ENCODE data around the gene CCDC107. TPM values are rescaled to one million over a fixed set of nuclear protein-coding genes. Genes with fewer than 3 reads are reported as not detected.

The CCDC107 gene
- polyA plus RNA-seq, 1 experiment, result 11.8 TPM

GRCh38 chr9:35657546-35658136 is 451 bp upstream of the CCDC107 start, which contains the start of gene RMRP:
TSS of gene RMRP (minus strand) at chr9:35658019.
- TF ChIP-seq CTCF (IDR thresholded peaks at IDR 0.05; ENCODE audit: low read depth, low read length), result peak; percentile 34
- Histone ChIP-seq H3K27me3 (ENCODE audit: control insufficient read depth, insufficient read depth, low read length) (no peaks in the 10 kb centered on the region), H3K4me3 (ENCODE audit: low read depth, low read length) (peak within 1 kb of the TSS; percentile 93), H3K27ac (ENCODE audit: low read depth, low read length) (peak within 1 kb of the TSS; percentile 96), H3K9me3 (ENCODE audit: control insufficient read depth, insufficient read depth, low read length) (peaks cover 3% of the 10 kb centered on the region; the same call in 1 of the 2 replicates)
- ChIA-PET POLR2A (interaction anchor here (0.5 to 3.8 kb wide), 16 partner anchors 11 to 1551 kb away, joined by 3 to 75 read pairs (median 6); partner anchors contain the start of genes CREB3, GBA2, RGP1 and TLN1), CTCF (interaction anchor here (0.6 to 3.7 kb wide), 12 partner anchors 9 to 77 kb away, joined by 3 to 30 read pairs (median 4); partner anchors contain the start of genes CREB3 and TLN1)
- peak; percentile 99 for DNase-seq (ENCODE audit: low read depth, low spot score)

GRCh38 chr9:35658968-35659220 is 802 bp downstream of the CCDC107 start:
- TF ChIP-seq CTCF (IDR thresholded peaks at IDR 0.05; ENCODE audit: low read depth, low read length), result no peak
- CTCF ChIA-PET, result interaction anchor here (0.6 to 3.7 kb wide), 13 partner anchors 11 to 166 kb away, joined by 3 to 30 read pairs (median 4); partner anchors contain the start of genes CREB3 and TLN1
- peak overlapping the region; percentile 93 for H3K4me3 ChIP-seq (ENCODE audit: low read depth, low read length)
- POLR2A ChIA-PET, result interaction anchor here (1.4 to 3.8 kb wide), 7 partner anchors 13 to 73 kb away, joined by 5 to 75 read pairs (median 9); partner anchors contain the start of genes CREB3, TLN1 and TPM2
- DNase-seq (ENCODE audit: low read depth, low spot score), result no peak
- H3K27ac ChIP-seq (ENCODE audit: low read depth, low read length), result peak overlapping the region; percentile 96
- no peaks in the 10 kb centered on the region for H3K27me3 ChIP-seq (ENCODE audit: control insufficient read depth, insufficient read depth, low read length)
- H3K9me3 ChIP-seq (ENCODE audit: control insufficient read depth, insufficient read depth, low read length), result peaks cover 3% of the 10 kb centered on the region; the same call in 1 of the 2 replicates

GRCh38 chr9:35659340-35659739 is 1.2 kb downstream of the CCDC107 start:
- H3K9me3 ChIP-seq (ENCODE audit: control insufficient read depth, insufficient read depth, low read length), result peaks cover 3% of the 10 kb centered on the region; the same call in 1 of the 2 replicates
- H3K4me3 ChIP-seq (ENCODE audit: low read depth, low read length), result peak overlapping the region; percentile 93
- ChIA-PET POLR2A (interaction anchor here (1.4 to 3.8 kb wide), 4 partner anchors 20 to 73 kb away, joined by 6 to 75 read pairs (median 10); partner anchors contain the start of genes CREB3, TLN1 and TPM2), CTCF (interaction anchor here (0.6 to 3.7 kb wide), 10 partner anchors 11 to 165 kb away, joined by 3 to 30 read pairs (median 4); partner anchors contain the start of genes CREB3 and TLN1)
- no peak for TF ChIP-seq CTCF (IDR thresholded peaks at IDR 0.05; ENCODE audit: low read depth, low read length)
- H3K27ac ChIP-seq (ENCODE audit: low read depth, low read length), result peak overlapping the region; percentile 96
- H3K27me3 ChIP-seq (ENCODE audit: control insufficient read depth, insufficient read depth, low read length), result no peaks in the 10 kb centered on the region
- no peak for DNase-seq (ENCODE audit: low read depth, low spot score)

GRCh38 chr9:35660966-35661415 is 2.9 kb downstream of the CCDC107 start:
- H3K27ac ChIP-seq (ENCODE audit: low read depth, low read length), result no peak overlapping the region
- peak; percentile 58 for TF ChIP-seq CTCF (IDR thresholded peaks at IDR 0.05; ENCODE audit: low read depth, low read length)
- no peak overlapping the region for H3K4me3 ChIP-seq (ENCODE audit: low read depth, low read length)
- peaks cover 3% of the 10 kb centered on the region; the same call in 1 of the 2 replicates for H3K9me3 ChIP-seq (ENCODE audit: control insufficient read depth, insufficient read depth, low read length)
- no peaks in the 10 kb centered on the region for H3K27me3 ChIP-seq (ENCODE audit: control insufficient read depth, insufficient read depth, low read length)
- no peak for DNase-seq (ENCODE audit: low read depth, low spot score)
- ChIA-PET CTCF (interaction anchor here (0.6 to 2.4 kb wide), 25 partner anchors 9 to 219 kb away, joined by 3 to 27 read pairs (median 5); partner anchors contain the start of genes CREB3 and TLN1), POLR2A (interaction anchor here (0.6 to 2.7 kb wide), 8 partner anchors 20 to 71 kb away, joined by 3 to 17 read pairs (median 6); partner anchors contain the start of genes CREB3, TLN1 and TPM2)

Measured in AG04450 (cell line).